PC-9 (cell line): Measurements from ENCODE around the gene TRPM4. TPM values are rescaled to one million over a fixed set of nuclear protein-coding genes. Genes with fewer than 3 reads are reported as not detected.
A peak's percentile ranks its signal among the peaks of the same experiment; 100 is the strongest.

Experiments used
- BruUV-seq: library from RNA; stranded (reverse); fragments of 400-500 nt; replicated peaks from 2 replicates; lab custom pipeline; 2021; lab: Mats Ljungman, UMichigan
- CTCF ChIA-PET: fragments of 300-600 bp; sonication (Branson Sonifier 250); formaldehyde crosslinking; loops from one replicate; lab custom pipeline; 2022; ENCODE audit warnings: antibody characterized with exemption; lab: Charles Lee
- POLR2A ChIA-PET: fragments of 300-600 bp; sonication (Branson Sonifier 250); formaldehyde crosslinking; loops from one replicate; lab custom pipeline; 2022; ENCODE audit warnings: antibody characterized with exemption; ENCODE audit not compliant: unreplicated experiment; lab: Charles Lee
- DNase-seq, 2 experiments: peaks; one replicate each; pipeline versions ENCODE4 v3.0.0 to v3.0.0-alpha.2; 2015 to 2022; ENCODE audit warnings: mixed read lengths in 1 of 2
- H2AFZ ChIP-seq: fragments of 200-600 bp; sonication (generic); 2 replicates; pipeline ENCODE4 v1.8.1; 2017; ENCODE audit warnings: antibody characterized with exemption
- H3F3A ChIP-seq: fragments of 200-600 bp; sonication (generic); 2 replicates; pipeline ENCODE4 v1.8.1; 2017; ENCODE audit warnings: antibody characterized with exemption, mild to moderate bottlenecking, low read depth; ENCODE audit not compliant: insufficient read depth
- H3K27ac ChIP-seq: fragments of 200-600 bp; sonication (generic); 2 replicates; pipeline ENCODE4 v1.6.1; 2016; ENCODE audit warnings: mixed run types
- H3K27me3 ChIP-seq: fragments of 200-600 bp; sonication (generic); 2 replicates; pipeline ENCODE4 v1.6.1; 2016; ENCODE audit warnings: low read depth, mixed run types; ENCODE audit not compliant: insufficient read depth
- H3K36me3 ChIP-seq: fragments of 200-600 bp; sonication (generic); 2 replicates; pipeline ENCODE4 v1.6.1; 2016; ENCODE audit warnings: low read depth, mixed run types
- H3K4me1 ChIP-seq: fragments of 200-600 bp; sonication (generic); replicated peaks from 2 replicates; pipeline ENCODE4 v1.6.1; 2016; ENCODE audit warnings: mixed run types; ENCODE audit not compliant: insufficient read depth
- H3K4me2 ChIP-seq: fragments of 200-600 bp; sonication (generic); 2 replicates; pipeline ENCODE4 v1.6.1; 2017; ENCODE audit warnings: mixed run types
- H3K4me3 ChIP-seq: fragments of 200-600 bp; sonication (generic); 2 replicates; pipeline ENCODE4 v1.6.1; 2016; ENCODE audit warnings: mixed run types
- H3K79me2 ChIP-seq: fragments of 200-600 bp; sonication (generic); 2 replicates; pipeline ENCODE4 v1.6.1; 2017; ENCODE audit warnings: low read depth, mixed run types
- H3K9me2 ChIP-seq: fragments of 200-600 bp; sonication (generic); 2 replicates; pipeline ENCODE4 v1.8.1; 2017; ENCODE audit warnings: mild to moderate bottlenecking; ENCODE audit not compliant: insufficient read depth
- H3K9me3 ChIP-seq: fragments of 200-600 bp; sonication (generic); 2 replicates; pipeline ENCODE4 v1.8.1; 2016; ENCODE audit warnings: low read depth; ENCODE audit not compliant: insufficient read depth
- H4K20me1 ChIP-seq: fragments of 200-600 bp; sonication (generic); 2 replicates; pipeline ENCODE4 v1.8.1; 2017; ENCODE audit not compliant: insufficient read depth
- EZH2 ChIP-seq: fragments of 200-600 bp; sonication (generic); IDR thresholded peaks from 2 replicates; pipeline ENCODE4 v1.8.0; 2017; ENCODE audit warnings: antibody characterized with exemption, low read depth
- intact Hi-C: fragments of 100-400 bp; cut with micrococcal nuclease; formaldehyde crosslinking; loops from one replicate; pipeline ENCODE4 v1.10.0; 2022; ENCODE audit not compliant: unreplicated experiment
- total RNA-seq: library from RNA; stranded (reverse); gene quantifications from 2 replicates; pipeline ENCODE4 v1.2.3, GENCODE V29; 2021
- TF ChIP-seq, protein P1 (sequence below): fragments of 200-600 bp; sonication (generic); conservative IDR thresholded peaks from 2 replicates; pipeline ENCODE4 v1.6.1; 2017; ENCODE audit warnings: mixed run types, antibody characterized with exemption, mild to moderate bottlenecking, moderate library complexity

Gene TRPM4
- total RNA-seq, 1 experiment from 2014 or later = 43.8 TPM

- no TSS peak for BruUV-seq
- Histone ChIP-seq H2AFZ (no peak overlapping the region), H3K4me3 (peak overlapping the region; percentile 88; the same call in 1 of the 2 replicates), H3K4me1 (peaks cover 16% of the 10 kb centered on the region; the same call in 1 of the 2 replicates), H3K27me3 (no peaks in the 10 kb centered on the region), H4K20me1 (no peaks in the 10 kb centered on the region), H3K9me2 (no peaks in the 10 kb centered on the region), H3F3A (peaks cover 24% of the 10 kb centered on the region; the same call in 1 of the 2 replicates), H3K9me3 (no peaks in the 10 kb centered on the region), H3K27ac (no peak overlapping the region), H3K79me2 (no peaks in the 10 kb centered on the region), H3K4me2 (peak overlapping the region; percentile 99), H3K36me3 (no peaks in the 10 kb centered on the region)
- no peak for DNase-seq
- intact Hi-C loops = loop anchor here (2.0 kb wide), 1 partner anchor 29 kb away; the partner anchor contains the start of genes C19orf73 and PPFIA3
- TF ChIP-seq, protein P1, sequence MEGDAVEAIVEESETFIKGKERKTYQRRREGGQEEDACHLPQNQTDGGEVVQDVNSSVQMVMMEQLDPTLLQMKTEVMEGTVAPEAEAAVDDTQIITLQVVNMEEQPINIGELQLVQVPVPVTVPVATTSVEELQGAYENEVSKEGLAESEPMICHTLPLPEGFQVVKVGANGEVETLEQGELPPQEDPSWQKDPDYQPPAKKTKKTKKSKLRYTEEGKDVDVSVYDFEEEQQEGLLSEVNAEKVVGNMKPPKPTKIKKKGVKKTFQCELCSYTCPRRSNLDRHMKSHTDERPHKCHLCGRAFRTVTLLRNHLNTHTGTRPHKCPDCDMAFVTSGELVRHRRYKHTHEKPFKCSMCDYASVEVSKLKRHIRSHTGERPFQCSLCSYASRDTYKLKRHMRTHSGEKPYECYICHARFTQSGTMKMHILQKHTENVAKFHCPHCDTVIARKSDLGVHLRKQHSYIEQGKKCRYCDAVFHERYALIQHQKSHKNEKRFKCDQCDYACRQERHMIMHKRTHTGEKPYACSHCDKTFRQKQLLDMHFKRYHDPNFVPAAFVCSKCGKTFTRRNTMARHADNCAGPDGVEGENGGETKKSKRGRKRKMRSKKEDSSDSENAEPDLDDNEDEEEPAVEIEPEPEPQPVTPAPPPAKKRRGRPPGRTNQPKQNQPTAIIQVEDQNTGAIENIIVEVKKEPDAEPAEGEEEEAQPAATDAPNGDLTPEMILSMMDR = no peak
- no peak for TF ChIP-seq EZH2
- POLR2A ChIA-PET = interaction anchor here (0.6 kb wide), 1 partner anchor 54 kb away, joined by 6 read pairs; no protein-coding TSS in a partner anchor
- CTCF ChIA-PET = no interaction called here
These were observed 9.4 kb upstream of the TRPM4 start for GRCh38 chr19:49148044-49148682.

DNA sequence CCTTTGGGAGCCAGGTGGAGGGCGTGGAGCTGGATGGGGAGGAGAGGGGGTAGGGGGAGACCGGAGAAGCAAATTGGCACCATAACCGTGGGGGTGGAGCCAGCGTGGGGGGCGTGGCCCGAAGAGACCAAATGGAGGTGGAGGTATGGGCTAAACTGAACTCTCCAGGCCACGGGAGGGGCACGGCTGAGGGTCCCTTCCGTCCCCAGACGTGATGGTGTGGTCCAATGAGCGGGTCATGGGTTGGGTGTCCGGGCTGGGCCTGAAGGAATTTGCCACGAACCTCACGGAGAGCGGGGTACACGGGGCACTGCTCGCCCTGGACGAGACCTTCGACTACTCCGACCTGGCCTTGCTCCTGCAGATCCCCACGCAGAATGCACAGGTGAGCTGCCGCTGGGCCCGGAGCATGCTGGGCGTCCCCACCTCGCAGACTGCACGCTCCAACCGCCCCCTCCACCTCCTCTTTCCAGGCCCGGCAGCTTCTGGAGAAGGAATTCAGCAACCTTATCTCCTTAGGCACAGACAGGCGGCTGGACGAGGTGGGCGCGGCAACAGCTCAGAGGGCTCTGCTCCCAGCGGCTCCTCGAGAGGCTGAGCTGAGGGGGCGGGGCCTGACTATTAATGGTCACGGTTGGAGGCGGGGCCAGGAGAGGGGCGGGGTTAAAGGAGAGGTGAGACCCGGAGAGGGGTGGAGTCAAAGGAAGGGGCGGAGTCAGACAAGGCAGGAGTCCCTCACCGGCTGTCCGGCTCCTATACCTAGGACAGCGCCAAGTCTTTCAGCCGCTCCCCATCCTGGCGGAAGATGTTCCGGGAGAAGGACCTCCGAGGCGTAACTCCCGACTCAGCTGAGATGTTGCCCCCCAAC is 8.6 kb upstream of the TRPM4 start:
- no peaks in the 10 kb centered on the region for H3K79me2 ChIP-seq
- H3K4me3 ChIP-seq = peak overlapping the region; percentile 88
- ChIA-PET CTCF (interaction anchor here (0.6 to 0.9 kb wide), 4 partner anchors 50 to 354 kb away, joined by 3 to 7 read pairs (median 5); no protein-coding TSS in a partner anchor), POLR2A (interaction anchor here (0.6 kb wide), 4 partner anchors 16 to 76 kb away, joined by 5 to 15 read pairs (median 10); no protein-coding TSS in a partner anchor)
- H3F3A ChIP-seq = peaks cover 24% of the 10 kb centered on the region; the same call in 1 of the 2 replicates
- H3K27me3 ChIP-seq = no peaks in the 10 kb centered on the region
- H3K9me2 ChIP-seq = no peaks in the 10 kb centered on the region
- peak; percentile 95 to 100 for DNase-seq
- no TSS peak for BruUV-seq
- peaks cover 16% of the 10 kb centered on the region; the same call in 1 of the 2 replicates for H3K4me1 ChIP-seq
- H3K36me3 ChIP-seq = no peaks in the 10 kb centered on the region
- no peak for TF ChIP-seq EZH2
- TF ChIP-seq, protein P1 = no peak
- H3K9me3 ChIP-seq = no peaks in the 10 kb centered on the region
- intact Hi-C loops = loop anchor here (2.0 kb wide), 1 partner anchor 30 kb away; the partner anchor contains the start of genes C19orf73 and PPFIA3
- no peaks in the 10 kb centered on the region for H4K20me1 ChIP-seq
- H2AFZ ChIP-seq = peak overlapping the region; percentile 92
- 0 out of 2 replicates have a peak overlapping the region, but pooled peaks have one; percentile 37 for H3K27ac ChIP-seq
- H3K4me2 ChIP-seq = peak overlapping the region; percentile 99

- H3K9me2 ChIP-seq = no peaks in the 10 kb centered on the region
- POLR2A ChIA-PET = interaction anchor here (0.6 kb wide), 1 partner anchor 307 kb away, joined by 9 read pairs; no protein-coding TSS in a partner anchor
- intact Hi-C loops = loop anchor here (2.0 kb wide), 1 partner anchor 31 kb away; the partner anchor contains the start of genes C19orf73 and PPFIA3
- peak overlapping the region; percentile 88 for H3K4me3 ChIP-seq
- peak; percentile 61 to 70 for DNase-seq
- H3K27ac ChIP-seq = peak overlapping the region; percentile 37
- H3K27me3 ChIP-seq = no peaks in the 10 kb centered on the region
- peaks cover 24% of the 10 kb centered on the region; the same call in 1 of the 2 replicates for H3F3A ChIP-seq
- TSS peak; percentile 80 for BruUV-seq
- peaks cover 16% of the 10 kb centered on the region; the same call in 1 of the 2 replicates for H3K4me1 ChIP-seq
- peak overlapping the region; percentile 92 for H2AFZ ChIP-seq
- peak overlapping the region; percentile 99 for H3K4me2 ChIP-seq
- CTCF ChIA-PET = interaction anchor here (0.6 to 0.9 kb wide), 3 partner anchors 49 to 59 kb away, joined by 3 to 7 read pairs (median 5); no protein-coding TSS in a partner anchor
- no peaks in the 10 kb centered on the region for H3K9me3 ChIP-seq
- no peaks in the 10 kb centered on the region for H3K79me2 ChIP-seq
- TF ChIP-seq, protein P1 = no peak
- no peak for TF ChIP-seq EZH2
- H4K20me1 ChIP-seq = no peaks in the 10 kb centered on the region
- no peaks in the 10 kb centered on the region for H3K36me3 ChIP-seq
These were observed 7.9 kb upstream of the TRPM4 start for GRCh38 chr19:49149652-49150105.
